GM21717 (cell line): ENCODE measurements around the gene GGT1.
"Not testable (repeated sequence)": the region's sequence is repeated elsewhere in the genome, so short reads cannot be mapped to it uniquely, and the experiment has no call there.

ENCODE experiments used
- ATAC-seq: cut with Tn5 transposase; IDR thresholded peaks from one replicate; pipeline ENCODE4 v1.9.1; 2021; ENCODE audit warnings: mild to moderate bottlenecking, moderate library complexity; ENCODE audit not compliant: unreplicated experiment

GGT1 gene

DNA sequence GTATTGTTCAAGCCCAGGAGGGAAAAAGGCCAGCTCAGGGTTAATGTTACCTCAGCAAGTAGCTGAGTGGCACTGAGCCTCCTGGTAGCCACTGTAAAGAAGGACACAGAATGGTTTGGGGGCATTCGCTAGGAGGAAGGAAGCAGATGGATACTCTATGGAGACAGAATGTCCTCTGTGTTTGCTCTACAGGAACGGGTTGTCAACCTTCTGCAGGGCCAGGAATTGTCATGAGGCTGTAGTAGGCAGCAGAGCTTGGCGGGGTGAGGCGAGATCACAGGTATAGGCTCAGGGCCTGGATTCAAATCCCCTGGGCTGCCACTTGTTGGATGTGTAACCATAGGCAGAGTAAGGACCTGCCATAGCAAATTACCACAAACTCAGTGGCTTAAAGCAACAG is 7.1 kb upstream of the GGT1 start:
- ATAC-seq, result no peak

DNA sequence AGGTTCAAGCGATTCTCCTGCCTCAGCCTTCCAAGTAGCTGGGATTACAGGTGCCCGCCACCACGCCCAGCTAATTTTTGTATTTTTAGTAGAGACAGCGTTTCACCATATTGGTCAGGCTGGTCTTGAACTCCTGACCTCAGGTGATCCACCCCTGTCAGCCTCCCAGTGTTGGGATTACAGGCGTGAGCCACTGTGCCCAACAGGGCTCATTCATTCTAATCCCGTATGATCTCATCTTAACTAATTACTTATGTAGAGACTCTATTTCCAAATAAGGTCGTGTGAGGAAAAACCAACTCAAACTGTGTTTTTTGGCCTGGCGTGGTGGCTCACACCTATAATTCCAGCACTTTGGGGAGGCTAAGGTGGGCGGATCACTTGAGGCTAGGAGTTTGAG is 5.9 kb upstream of the GGT1 start:
- ATAC-seq, result not testable (repeated sequence)

DNA sequence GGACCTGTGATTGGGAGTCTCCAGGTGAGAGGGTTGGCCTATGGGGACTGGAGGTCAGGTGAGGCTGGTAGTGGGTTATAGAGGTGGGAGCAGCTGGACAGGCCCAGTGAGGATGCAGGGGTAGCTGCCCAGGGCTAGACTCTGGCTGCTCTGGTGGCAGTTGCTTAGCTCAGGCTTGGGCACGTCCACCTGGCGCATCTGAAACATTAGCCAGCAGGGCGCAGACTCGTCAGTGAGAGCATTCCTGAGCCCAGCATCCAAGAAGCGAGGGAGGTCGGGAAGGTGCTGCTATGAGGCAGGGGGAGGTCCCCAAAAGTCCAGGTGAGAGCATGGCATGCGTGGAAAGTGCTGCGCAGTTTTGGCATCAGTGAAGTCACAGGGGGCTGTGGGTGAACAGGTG is 3.5 kb upstream of the GGT1 start:
- ATAC-seq, result no peak

DNA sequence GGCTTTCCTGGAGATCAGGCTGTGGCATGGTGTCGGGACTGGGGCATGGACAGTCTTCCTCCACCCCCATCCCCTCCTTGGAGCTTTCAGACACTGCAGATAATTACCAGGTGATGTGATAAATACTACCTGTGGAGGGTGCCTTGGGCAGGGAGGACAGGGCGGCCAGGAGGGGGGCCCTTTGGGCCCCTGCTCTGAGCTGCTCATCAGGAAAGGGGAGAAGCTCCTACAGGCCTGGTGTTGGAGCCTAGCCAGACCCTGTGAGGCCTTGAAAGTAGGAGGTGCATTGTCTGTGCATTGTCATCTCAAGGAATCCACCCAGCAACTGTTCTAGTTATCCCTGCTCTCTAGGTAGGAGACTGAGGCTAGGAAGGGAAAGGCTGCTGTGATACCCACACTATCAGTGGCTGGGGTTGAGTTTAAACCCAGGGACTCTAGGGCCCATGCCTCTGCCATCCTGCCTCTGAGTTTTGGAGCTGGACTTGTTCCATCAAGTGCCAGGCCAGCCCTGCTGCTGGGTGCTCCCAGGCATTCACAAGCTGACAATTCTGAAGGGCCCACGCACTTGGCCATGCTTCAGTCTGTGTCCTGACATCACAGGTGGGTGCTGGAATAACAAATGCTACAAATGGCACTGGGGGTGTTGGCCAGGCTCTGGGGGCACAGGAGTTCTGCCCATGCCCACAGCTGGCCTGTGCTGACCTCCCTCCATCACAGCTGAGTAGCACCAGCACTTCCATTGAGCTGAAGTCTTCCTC is 2.9 kb upstream of the GGT1 start:
- not testable (repeated sequence) for ATAC-seq

DNA sequence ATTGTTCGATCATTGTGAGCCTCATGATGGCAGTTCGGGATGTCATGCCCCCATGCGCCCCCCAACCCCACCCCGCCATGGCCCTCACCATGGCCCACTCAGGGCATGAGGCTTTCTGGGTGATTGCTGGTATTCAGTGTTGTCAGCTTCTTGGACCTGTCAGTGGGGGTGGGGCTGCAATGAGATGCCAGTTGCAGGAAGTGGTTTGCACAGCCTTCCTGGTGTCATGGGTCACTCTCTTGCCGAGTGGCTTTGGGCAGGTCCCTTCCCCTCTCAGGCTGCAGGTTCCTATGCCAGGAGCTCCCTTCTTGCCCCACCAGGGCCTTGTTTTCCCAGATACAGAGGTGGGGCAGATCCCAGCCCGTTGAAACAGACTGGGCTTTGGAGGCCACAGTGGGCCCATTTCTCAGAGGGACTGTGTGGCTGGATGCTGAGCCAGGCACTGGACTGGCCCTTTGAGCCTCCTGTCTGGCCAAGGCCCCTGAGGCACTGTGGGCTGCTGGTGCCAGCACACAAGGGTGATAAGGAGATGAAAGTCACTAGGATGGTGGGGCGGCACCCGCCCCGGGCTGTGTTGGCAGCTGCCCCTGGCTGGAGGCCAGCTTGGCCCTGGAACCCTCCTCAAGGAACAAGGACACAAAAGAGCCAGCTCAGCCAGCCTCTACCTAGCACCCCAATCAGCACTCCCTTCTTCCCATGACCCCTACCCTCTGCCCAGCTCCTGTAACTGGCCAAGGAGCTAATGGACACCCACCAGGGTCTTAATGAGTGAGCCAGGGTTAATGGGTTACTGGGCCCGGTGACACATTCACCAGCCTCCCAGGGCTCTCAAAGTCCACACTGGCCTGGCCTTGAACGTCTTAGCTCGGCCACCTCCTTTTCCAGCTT is 1.5 kb upstream of the GGT1 start:
- ATAC-seq, result no peak

DNA sequence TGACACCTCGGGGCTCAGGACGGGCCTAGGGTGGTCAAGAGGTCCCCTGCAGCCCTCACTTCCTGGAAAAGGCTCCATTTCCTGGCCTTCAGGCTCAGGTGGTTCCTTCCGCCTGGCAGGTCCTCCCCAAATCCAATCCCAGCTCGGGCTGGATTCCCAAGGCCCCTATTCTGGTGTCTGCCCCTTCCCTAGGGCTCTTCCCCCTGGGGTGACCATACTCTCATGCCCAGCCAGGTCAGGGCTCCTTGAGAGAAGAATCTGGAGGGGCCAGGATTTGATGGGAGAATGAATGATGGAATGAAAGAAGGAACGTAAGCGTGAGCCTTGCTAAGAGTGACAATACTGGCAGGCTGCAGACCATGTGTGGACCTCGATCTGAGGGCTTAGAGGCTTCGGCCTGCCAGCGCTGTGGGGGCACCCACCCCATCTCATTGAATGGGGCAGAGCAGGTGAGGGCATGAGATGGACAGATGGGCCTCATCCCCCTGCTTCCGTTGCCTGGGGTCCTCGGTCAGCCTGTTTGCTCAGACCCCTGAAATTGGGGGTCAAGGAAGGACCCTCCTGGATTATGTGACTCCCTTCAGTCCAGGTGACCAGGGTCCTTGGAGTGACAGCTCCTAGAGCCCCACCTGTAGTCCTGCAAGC is 766 bp upstream of the GGT1 start:
- not testable (repeated sequence) for ATAC-seq

DNA sequence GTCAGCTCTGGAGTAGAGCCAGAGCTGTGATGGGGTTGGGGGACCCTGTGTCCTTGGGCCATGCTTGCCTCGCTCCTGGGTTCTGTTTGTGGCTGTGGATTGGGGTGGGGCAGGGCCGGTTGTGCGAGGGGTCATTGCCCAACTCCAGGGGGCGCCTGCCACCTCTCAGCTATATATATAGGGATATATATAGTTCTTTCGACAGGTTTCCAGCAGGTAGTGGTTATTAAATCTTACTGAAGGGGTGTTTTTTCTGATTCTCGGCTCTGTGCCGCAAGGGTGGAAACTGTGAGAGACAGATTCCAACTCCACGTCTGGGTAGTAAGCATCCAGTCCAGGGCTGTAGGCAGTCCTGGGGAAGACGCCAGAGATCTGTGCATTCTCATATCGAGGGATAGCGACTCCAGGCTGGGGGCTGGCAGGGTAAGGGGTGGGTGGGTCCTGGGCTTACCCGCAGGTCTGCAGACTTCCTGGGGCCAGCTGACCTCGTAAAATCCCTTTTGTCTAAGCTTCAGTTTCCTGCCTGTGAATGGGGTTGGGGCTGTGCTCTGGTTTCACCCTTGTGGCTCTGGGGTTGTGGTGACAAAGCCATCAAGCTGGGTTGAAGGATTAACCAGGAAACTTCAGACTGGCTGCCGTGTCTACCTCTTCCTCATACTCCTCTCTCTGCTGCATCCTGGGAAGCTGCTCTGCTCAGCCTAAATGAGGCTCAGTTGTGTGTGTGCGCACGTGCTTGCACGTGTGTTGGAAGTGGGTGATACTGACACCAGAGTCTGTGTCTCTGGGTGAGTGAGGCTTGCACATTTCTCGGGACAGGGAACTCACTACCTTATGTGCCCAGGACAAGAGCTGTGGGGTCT is 1.0 kb downstream of the GGT1 start:
- not testable (repeated sequence) for ATAC-seq

DNA sequence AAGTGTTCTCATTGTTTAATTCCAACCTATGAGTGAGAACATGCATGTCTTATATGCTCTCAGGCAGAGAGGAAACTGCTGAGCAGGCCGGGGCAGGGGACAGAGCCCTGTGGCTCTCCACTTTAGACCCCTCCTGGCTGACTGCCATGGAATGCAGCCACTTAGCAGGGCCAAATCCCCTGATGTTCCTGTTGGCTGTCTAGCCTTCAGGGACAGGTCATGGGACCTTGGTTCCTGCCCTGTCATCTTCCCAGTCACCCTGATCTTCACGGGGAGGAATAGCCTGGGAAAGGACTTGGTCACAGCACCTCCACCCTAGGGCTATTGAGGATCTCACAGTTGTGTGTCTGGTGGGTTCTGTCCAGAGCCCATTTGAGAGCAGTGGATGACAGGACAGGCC is 3.3 kb downstream of the GGT1 start:
- not testable (repeated sequence) for ATAC-seq

DNA sequence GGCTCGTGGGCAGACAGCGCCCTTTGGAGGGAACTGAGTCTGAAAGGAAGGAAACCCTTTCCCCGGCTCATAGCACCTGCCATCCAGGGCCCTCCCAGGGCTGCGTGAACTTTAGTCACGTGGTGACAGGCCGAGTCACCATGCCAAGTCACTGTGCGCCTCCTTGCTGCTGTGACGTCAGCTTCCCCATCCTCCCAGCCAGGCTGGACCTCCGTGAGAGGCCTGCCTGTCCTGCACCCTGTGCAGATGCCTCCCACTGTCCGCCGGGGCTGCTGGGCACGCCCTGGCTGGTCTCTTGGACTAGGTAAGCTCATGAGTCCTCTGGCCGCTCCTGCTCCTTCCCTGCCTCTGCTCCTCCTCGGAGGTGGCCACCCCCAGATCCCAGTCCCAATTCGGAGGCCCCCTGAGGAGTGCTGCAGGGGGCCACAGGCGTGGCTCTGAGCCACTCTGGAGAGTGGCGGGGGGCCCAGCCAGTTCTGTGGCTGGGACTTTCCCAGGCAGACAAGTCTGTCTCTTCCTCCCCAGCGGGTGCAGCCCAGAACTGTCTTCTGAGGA is 4.5 kb downstream of the GGT1 start:
- ATAC-seq, result not testable (repeated sequence)

DNA sequence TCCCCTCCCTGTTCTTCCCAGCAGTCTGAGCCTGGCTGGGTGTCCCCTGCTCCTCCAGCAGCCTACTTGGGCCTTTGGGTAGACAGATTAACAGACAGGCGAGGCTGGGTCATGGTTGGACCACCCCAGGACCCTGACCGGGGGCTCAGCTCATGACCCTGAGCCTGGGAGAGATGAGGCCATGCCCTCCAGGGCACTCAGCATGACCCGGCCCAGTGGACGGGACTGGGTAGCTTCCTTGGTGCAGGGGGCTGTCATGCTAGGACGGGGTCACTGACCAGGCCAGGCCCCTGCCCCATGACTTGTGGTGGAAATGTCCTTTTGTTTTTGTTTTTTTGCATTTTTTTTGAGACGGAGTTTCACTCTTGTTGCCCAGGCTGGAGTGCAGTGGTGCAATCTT is 5.3 kb downstream of the GGT1 start:
- not testable (repeated sequence) for ATAC-seq

DNA sequence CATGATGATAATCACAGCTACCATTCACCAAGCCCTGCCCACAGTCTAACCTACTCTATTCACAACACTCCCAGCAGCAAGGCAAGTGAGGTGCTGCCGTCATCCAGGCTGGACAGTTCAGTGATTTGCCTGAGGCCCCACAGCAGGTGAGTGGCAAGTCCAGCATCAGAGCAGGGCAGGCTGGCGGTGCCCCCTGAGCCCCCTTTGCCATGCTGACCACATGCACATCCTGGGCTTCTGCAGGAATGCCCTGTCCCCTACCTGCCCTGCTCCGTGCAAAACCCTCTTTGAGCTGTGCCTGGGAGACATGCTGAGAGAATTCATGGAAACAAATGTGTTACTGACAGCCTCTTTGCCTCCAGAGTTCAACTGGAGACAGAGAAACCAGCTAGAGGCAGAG is 6.9 kb downstream of the GGT1 start:
- not testable (repeated sequence) for ATAC-seq

DNA sequence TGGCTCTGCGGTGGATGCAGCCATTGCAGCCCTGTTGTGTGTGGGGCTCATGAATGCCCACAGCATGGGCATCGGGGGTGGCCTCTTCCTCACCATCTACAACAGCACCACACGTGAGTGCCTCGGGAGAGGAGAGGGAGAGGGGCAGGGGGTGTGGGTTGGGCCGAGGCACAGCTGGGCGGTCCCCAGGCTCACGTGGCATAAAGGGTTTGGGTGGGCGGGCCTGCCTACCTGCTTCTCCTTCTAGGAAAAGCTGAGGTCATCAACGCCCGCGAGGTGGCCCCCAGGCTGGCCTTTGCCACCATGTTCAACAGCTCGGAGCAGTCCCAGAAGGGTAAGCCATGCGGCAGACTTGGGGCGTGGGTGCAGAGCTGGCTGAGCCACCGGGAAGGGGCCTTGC is 11.8 kb downstream of the GGT1 start:
- not testable (repeated sequence) for ATAC-seq

DNA sequence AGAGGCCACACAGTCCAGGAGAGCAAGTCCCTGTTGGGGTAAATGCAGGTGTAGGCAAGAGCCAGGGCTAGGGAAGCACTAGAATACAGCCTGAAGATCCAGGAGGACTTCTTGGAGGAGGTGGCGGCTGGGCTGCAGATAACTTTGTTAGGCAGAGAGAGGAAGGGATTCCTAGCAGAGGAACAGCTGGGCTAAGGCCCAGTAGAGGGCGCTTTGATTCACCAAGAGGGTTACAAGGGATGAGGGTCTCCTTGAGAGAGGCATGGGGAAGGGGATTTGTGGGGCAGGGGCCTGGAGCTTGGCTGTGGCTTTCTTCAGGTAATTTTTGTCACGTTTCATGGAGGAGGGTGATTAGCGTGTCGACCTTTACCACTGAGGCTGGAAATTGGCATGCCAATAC is 18.3 kb downstream of the GGT1 start:
- ATAC-seq, result not testable (repeated sequence)

DNA sequence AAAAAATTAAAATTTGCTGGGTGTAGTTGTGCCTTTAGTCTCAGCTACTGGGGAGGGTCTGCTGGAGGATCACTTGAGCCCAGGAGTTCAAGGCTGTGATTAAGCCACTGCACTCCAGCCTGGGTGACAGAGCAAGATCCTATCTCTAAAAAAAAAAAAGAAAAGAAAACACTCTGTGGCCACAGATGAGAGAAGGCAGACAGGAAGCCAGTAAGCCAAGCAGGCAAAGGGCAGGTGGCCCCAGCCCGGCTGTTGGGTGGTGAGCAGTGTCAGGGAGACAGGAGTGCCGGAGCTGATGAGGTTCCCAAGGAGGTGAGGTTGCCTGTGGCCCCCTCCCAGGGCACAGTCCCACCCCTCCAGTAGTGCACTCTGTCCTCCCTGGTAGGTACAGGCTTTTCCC is 19.6 kb downstream of the GGT1 start:
- not testable (repeated sequence) for ATAC-seq

DNA sequence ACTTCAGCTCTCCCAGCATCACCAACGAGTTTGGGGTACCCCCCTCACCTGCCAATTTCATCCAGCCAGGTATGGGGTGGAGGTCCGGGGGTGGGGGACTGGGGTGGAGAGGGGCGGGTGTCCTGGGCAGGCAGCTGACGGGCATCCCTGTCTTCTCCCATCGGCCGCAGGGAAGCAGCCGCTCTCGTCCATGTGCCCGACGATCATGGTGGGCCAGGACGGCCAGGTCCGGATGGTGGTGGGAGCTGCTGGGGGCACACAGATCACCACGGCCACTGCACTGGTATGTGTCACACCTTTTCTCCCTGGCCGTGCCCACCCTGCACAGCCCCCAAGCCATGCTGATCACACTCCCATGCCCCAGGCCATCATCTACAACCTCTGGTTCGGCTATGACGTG is 24.9 kb downstream of the GGT1 start:
- not testable (repeated sequence) for ATAC-seq

DNA sequence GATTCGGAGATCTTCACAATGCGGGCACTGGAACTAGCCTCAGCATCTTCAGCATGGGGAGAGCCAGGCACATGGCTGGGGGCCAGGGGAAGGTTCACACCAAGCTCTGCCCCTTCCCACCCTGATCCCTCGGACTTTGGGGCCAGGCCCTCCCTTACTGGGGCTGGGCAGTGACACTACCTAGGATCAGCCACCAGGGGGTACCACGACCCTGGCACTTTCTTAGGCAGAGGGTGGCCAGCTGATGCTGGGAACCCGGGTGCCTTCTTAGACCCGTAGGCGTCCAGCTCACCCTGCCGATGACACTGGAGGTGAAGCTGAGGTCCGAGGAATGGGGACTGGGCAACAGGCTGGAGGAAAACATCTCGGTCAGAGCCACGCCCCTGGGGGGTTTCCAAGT is 26.1 kb downstream of the GGT1 start:
- ATAC-seq, result not testable (repeated sequence)

DNA sequence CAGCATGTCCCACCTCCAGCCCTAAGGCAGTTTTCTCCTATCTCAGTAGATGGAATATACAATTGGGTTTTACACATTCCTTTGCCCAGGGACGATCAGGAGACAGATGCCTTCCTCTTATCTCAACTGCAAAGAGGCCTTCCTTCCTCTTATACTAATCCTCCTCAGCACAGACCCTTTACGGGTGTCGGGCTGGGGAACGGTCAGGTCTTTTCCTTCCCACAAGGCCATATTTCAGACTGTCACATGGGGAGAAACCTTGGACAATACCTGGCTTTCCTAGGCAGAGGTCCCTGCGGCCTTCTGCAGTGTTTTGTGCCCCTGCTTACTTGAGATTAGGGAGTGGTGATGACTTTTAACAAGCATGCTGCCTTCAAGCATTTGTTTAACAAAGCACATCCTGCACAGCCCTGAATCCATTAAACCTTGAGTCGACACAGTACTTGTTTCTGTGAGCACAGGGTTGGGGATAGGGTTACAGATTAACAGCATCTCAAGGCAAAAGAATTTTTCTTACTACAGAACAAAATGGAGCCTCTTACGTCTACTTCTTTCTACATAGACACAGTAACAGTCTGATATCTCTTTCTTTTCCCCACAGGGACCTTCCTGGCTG is 27.9 kb downstream of the GGT1 start:
- not testable (repeated sequence) for ATAC-seq

DNA sequence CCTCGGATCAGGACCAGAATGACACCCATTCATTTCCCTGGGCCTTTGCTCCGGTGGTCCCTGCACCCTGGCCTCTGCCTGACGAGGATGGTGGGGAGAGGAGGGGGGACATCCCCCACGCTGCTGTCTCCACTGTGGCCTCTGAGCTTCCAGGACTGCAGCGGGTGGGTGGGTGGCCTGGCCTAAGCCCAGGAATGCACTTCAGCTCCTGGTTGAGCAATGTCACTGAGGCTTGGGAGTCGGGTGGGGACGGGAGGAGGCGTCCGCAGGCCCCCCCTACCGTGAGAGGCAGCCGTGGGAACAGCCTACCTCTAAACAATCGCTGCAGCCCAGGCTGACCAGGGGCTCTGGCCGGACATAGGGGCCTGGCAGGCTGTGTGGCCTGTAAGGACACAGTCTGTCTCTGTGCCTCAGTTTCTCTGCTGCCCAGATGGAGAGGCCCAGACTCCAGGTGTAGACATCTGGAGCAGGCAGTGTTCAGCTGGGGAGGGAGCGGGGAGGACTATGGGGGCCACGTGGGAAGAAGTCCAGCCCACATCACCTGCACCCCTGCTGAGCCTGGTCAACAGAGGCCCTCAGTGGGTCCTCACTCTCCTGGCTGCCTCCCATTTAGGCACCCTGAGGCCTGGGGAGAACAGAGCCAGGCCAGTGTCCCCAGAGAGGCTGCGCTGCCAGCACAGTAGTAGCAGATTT is 28.6 kb downstream of the GGT1 start:
- ATAC-seq, result not testable (repeated sequence)

DNA sequence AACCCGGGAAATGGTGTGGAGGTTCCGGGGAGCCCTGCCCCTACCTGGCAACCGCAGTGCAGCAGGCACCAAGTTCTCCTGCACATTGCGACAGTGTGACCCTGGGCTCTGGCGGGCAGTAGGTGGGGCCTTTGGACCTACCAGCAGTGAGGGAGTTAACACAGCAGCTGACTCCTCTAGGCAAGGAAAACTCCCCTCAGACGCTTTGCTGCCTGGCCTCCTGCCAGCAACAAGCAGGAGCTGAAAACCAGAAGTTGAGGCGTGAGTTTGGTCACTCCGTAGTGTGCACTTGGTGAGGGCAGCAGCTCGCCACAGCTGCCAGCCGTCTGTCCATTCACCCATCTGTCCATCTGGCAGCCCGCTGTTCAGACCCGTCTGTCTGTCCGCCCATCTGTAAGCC is 29.6 kb downstream of the GGT1 start:
- not testable (repeated sequence) for ATAC-seq
